ENCODE results near the gene ADGRL4. TPM values are rescaled to one million over a fixed set of nuclear protein-coding genes. Genes with fewer than 3 reads are reported as not detected.
A peak's percentile ranks its signal among the peaks of the same experiment; 100 is the strongest.

ADGRL4 gene
- 16.6 and 23.6 TPM in 2 replicates for total RNA-seq

DNA sequence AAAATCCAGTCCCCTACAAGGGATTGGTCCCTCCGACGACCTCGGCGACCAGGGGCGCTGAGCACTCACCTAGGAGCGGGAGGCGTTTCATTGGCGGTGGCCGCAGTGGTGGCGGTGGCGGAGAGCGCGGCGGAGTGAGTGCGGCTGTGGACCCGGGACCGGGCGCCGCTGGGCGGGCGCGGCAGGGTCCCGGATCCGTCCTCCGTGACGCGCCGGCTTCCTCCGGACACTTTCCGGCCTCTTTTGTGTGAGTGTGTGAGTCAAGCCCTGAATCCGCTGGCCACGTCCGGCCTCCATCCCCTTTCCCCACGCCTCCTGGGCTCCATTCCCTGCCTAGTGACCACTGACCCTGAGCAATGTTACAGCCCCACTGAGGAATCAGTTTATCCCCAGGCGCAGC, at the start of gene ADGRL4:
TSS of gene ADGRL4 (minus strand) at position 167 of the 400 bp plus-strand sequence. CDS start at position 91, 76 bp downstream.
- TF ChIP-seq CTCF (IDR thresholded peaks at IDR 0.05; ENCODE audit: extremely low read depth, low read depth, low read length), result no peak
- peak; percentile 86 for DNase-seq (ENCODE audit: insufficient read length, low spot score, missing footprints)
- H2AFZ ChIP-seq (ENCODE audit: low read length), result peak within 1 kb of the TSS; percentile 94
- peaks cover 11% of the 10 kb centered on the region for H3K4me1 ChIP-seq (ENCODE audit: insufficient read depth, low read length)
- H3K27ac ChIP-seq (ENCODE audit: low read depth, low read length), result peak within 1 kb of the TSS; percentile 73
- H4K20me1 ChIP-seq (ENCODE audit: insufficient read depth, low read length), result no peaks in the 10 kb centered on the region
- H3K9me3 ChIP-seq (ENCODE audit: low read depth, low read length), result no peaks in the 10 kb centered on the region
- peak within 1 kb of the TSS; percentile 83 for H3K4me3 ChIP-seq (ENCODE audit: insufficient read depth, low read length)
- H3K79me2 ChIP-seq (ENCODE audit: insufficient read depth, low read length), result peaks cover 33% of the 10 kb centered on the region
- no peaks in the 10 kb centered on the region for H3K27me3 ChIP-seq (ENCODE audit: insufficient read depth, low read length)
- H3K4me2 ChIP-seq (ENCODE audit: insufficient read depth, low read length), result peak within 1 kb of the TSS; percentile 91
- H3K36me3 ChIP-seq (ENCODE audit: insufficient read depth, low read length), result no peaks in the 10 kb centered on the region

DNA sequence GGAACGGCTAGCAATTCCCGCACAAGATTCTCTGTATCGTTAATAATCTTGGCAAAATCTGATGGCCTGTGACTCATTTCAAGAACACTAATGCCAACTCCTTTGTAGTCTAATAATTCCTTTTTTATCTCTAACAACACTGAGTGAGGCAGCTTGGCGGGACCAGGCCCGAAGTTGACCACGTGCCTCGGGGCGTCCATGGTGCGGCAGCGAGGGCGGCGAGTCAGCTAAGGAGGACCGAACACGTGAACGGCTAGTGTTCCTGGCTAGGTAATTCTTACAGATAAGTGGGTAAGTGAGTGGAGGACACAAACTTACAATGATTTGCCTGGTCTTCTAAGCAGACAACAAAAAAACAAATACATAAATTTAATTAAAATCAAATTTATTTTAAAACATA, 49.3 kb upstream of the ADGRL4 start:
- Histone ChIP-seq H3K27me3 (ENCODE audit: insufficient read depth, low read length) (no peaks in the 10 kb centered on the region), H3K36me3 (ENCODE audit: insufficient read depth, low read length) (no peaks in the 10 kb centered on the region), H4K20me1 (ENCODE audit: insufficient read depth, low read length) (no peaks in the 10 kb centered on the region), H2AFZ (ENCODE audit: low read length) (no peak overlapping the region), H3K4me2 (ENCODE audit: insufficient read depth, low read length) (no peak overlapping the region), H3K79me2 (ENCODE audit: insufficient read depth, low read length) (no peaks in the 10 kb centered on the region), H3K4me3 (ENCODE audit: insufficient read depth, low read length) (no peak overlapping the region), H3K27ac (ENCODE audit: low read depth, low read length) (no peak overlapping the region), H3K9me3 (ENCODE audit: low read depth, low read length) (no peaks in the 10 kb centered on the region), H3K4me1 (ENCODE audit: insufficient read depth, low read length) (no peaks in the 10 kb centered on the region)
- DNase-seq (ENCODE audit: insufficient read length, low spot score, missing footprints), result no peak
- no peak for TF ChIP-seq CTCF (IDR thresholded peaks at IDR 0.05; ENCODE audit: extremely low read depth, low read depth, low read length)

DNA sequence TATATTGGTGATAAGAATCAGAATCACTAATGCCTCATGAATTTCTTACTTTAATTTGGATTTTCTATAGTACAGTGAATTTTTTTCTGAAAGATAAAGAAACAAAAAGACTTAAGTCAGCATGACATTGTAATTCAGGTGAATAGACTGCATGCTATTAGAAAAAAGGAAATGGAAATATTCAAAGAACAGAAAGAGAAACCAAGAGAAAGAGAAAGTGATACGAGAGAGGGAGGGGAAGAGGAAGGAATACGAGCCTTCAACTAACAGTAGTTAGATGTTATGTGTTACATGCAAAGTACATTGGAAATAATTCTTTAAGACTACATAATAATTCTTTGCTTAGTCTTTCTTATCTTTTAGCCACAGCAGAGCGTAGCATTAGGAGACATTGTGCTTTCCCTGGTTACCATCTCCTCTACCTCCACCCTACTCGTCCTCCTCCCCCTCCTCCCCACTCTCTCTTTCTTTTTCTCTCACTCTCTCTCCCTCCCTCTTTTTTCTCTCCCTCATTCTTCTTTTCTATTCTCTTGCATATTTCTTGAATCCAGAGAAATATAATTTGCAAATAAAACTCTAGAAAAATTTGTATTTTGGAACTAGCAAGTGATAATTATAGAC, 46.4 kb upstream of the ADGRL4 start:
- Histone ChIP-seq H3K27ac (ENCODE audit: low read depth, low read length) (no peak overlapping the region), H3K4me3 (ENCODE audit: insufficient read depth, low read length) (peak overlapping the region; percentile 60), H3K79me2 (ENCODE audit: insufficient read depth, low read length) (no peaks in the 10 kb centered on the region), H3K4me2 (ENCODE audit: insufficient read depth, low read length) (peak overlapping the region; percentile 56), H3K9me3 (ENCODE audit: low read depth, low read length) (no peaks in the 10 kb centered on the region), H3K4me1 (ENCODE audit: insufficient read depth, low read length) (no peaks in the 10 kb centered on the region), H2AFZ (ENCODE audit: low read length) (peak overlapping the region; percentile 76), H4K20me1 (ENCODE audit: insufficient read depth, low read length) (no peaks in the 10 kb centered on the region), H3K36me3 (ENCODE audit: insufficient read depth, low read length) (no peaks in the 10 kb centered on the region), H3K27me3 (ENCODE audit: insufficient read depth, low read length) (no peaks in the 10 kb centered on the region)
- no peak for DNase-seq (ENCODE audit: insufficient read length, low spot score, missing footprints)
- TF ChIP-seq CTCF (IDR thresholded peaks at IDR 0.05; ENCODE audit: extremely low read depth, low read depth, low read length), result no peak

DNA sequence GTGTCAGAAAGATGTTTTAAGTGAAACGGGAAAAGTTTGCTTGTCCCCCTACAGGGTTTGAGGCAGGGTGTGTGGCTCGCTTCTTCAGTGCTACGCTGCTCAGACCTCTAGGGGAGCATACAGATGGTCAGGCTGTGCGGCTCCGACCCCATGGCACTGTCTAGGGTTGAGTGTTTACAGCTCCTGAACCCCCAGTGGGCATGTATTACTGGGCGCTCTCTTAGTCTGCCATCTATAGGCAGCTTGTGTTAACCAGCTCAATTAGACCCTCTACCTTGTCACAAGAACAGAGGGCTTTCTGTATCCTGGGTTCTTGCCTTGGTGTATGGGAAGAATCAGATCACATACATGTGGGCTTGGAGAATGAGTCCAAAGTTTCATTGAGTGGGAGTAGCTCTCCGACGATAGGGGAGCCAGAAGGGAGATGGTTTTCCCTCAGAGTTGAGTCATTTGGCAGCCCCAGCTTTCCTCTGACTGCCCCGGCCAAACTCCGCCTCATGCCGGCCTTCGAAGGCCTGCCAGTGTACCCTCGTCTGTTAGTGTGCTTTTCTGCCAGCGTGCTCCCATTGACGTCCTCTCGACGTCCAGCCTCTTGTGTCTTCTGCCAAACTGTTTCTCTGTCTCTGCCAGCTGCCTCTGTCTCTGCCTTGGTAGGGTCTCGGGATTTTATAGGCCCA, 38.6 kb upstream of the ADGRL4 start:
- Histone ChIP-seq H4K20me1 (ENCODE audit: insufficient read depth, low read length) (no peaks in the 10 kb centered on the region), H3K36me3 (ENCODE audit: insufficient read depth, low read length) (no peaks in the 10 kb centered on the region), H3K27ac (ENCODE audit: low read depth, low read length) (no peak overlapping the region), H3K9me3 (ENCODE audit: low read depth, low read length) (no peaks in the 10 kb centered on the region), H3K79me2 (ENCODE audit: insufficient read depth, low read length) (no peaks in the 10 kb centered on the region), H3K4me1 (ENCODE audit: insufficient read depth, low read length) (peaks cover 20% of the 10 kb centered on the region), H3K4me3 (ENCODE audit: insufficient read depth, low read length) (no peak overlapping the region), H2AFZ (ENCODE audit: low read length) (peak overlapping the region; percentile 7), H3K4me2 (ENCODE audit: insufficient read depth, low read length) (no peak overlapping the region), H3K27me3 (ENCODE audit: insufficient read depth, low read length) (no peaks in the 10 kb centered on the region)
- TF ChIP-seq CTCF (IDR thresholded peaks at IDR 0.05; ENCODE audit: extremely low read depth, low read depth, low read length), result no peak
- DNase-seq (ENCODE audit: insufficient read length, low spot score, missing footprints), result peak; percentile 19
